ENCODE results near the gene KLHL25.

- TF ChIP-seq CTCF (IDR thresholded peaks at IDR 0.05) (no peak), POLR2A (IDR thresholded peaks at IDR 0.05) (no peak), POLR2AphosphoS5 (IDR thresholded peaks at IDR 0.05) (no peak)
Observed at GRCh38 chr15:85760049-85760448, 34.7 kb downstream of the KLHL25 start.

Measured in sigmoid colon (tissue), 4 donors.